ENCODE measurements around the gene NBEA.
A peak's percentile ranks its signal among the peaks of the same experiment; 100 is the strongest.

The NBEA gene

GRCh38 chr13:35457258-35457657 is 515.2 kb downstream of the NBEA start:
- no peak overlapping the region for H3K4me3 ChIP-seq (replicated peaks in 1 of 2; ENCODE audit: low read depth in 2 of 2, low read length in 2 of 2)
- DNase-seq (ENCODE audit: low read depth in 2 of 2): no peak
- TF ChIP-seq CTCF (IDR thresholded peaks at IDR 0.05; ENCODE audit: low read depth, low read length): no peak

GRCh38 chr13:35460061-35460460 is 518.0 kb downstream of the NBEA start:
- DNase-seq (ENCODE audit: low read depth in 2 of 2): no peak
- TF ChIP-seq CTCF (IDR thresholded peaks at IDR 0.05; ENCODE audit: low read depth, low read length): no peak
- no peak overlapping the region for H3K4me3 ChIP-seq (replicated peaks in 1 of 2; ENCODE audit: low read depth in 2 of 2, low read length in 2 of 2)

GRCh38 chr13:35465371-35465770 is 523.3 kb downstream of the NBEA start:
- TF ChIP-seq CTCF (IDR thresholded peaks at IDR 0.05; ENCODE audit: low read depth, low read length): no peak
- DNase-seq (ENCODE audit: low read depth in 2 of 2): no peak
- no peak overlapping the region for H3K4me3 ChIP-seq (replicated peaks in 1 of 2; ENCODE audit: low read depth in 2 of 2, low read length in 2 of 2)

GRCh38 chr13:35468195-35468594 is 526.1 kb downstream of the NBEA start:
- peak; percentile 5 to 28 for DNase-seq (ENCODE audit: low read depth in 2 of 2)
- H3K4me3 ChIP-seq (replicated peaks in 1 of 2; ENCODE audit: low read depth in 2 of 2, low read length in 2 of 2): no peak overlapping the region
- TF ChIP-seq CTCF (IDR thresholded peaks at IDR 0.05; ENCODE audit: low read depth, low read length): no peak

GRCh38 chr13:35469806-35470525 is 527.9 kb downstream of the NBEA start:
- no peak overlapping the region for H3K4me3 ChIP-seq (replicated peaks in 1 of 2; ENCODE audit: low read depth in 2 of 2, low read length in 2 of 2)
- no peak for DNase-seq (ENCODE audit: low read depth in 2 of 2)
- TF ChIP-seq CTCF (IDR thresholded peaks at IDR 0.05; ENCODE audit: low read depth, low read length): no peak

GRCh38 chr13:35470671-35471661 is 528.9 kb downstream of the NBEA start:
- peak overlapping the region; percentile 36 to 50 for H3K4me3 ChIP-seq (replicated peaks in 1 of 2; ENCODE audit: low read depth in 2 of 2, low read length in 2 of 2)
- DNase-seq (ENCODE audit: low read depth in 2 of 2): peak; percentile 32 to 39
- TF ChIP-seq CTCF (IDR thresholded peaks at IDR 0.05; ENCODE audit: low read depth, low read length): no peak

Data from cardiac fibroblast (primary cell).